GM12878 (cell line): Measurements from ENCODE around the gene SPRY2. TPM values are rescaled to one million over a fixed set of nuclear protein-coding genes. Genes with fewer than 3 reads are reported as not detected.

Experiments used
- ATAC-seq: fragments of 200-7000 bp; cut with Tn5 transposase; 3 replicates; pipeline ENCODE4 v1.9.1; 2020; ENCODE audit warnings: mild to moderate bottlenecking, moderate library complexity
- BruUV-seq: library from RNA; stranded (reverse); fragments of 400-500 nt; replicated peaks from 2 replicates; lab custom pipeline; 2021; lab: Mats Ljungman, UMichigan
- CTCF ChIA-PET: fragments of 300-600 bp; sonication (Branson Sonifier 250); formaldehyde crosslinking; extraction: SDS; loops from one replicate; lab custom pipeline; 2021; ENCODE audit warnings: inconsistent platforms; lab: Yijun Ruan, JAX
- POLR2A ChIA-PET: fragments of 350-600 bp; formaldehyde crosslinking; extraction: SDS; loops from one replicate; lab custom pipeline; 2021; ENCODE audit warnings: inconsistent platforms; lab: Charles Lee
- RAD21 ChIA-PET: fragments of 300-600 bp; sonication (Branson Sonifier 250); formaldehyde crosslinking; loops from one replicate; lab custom pipeline; 2023; ENCODE audit warnings: antibody characterized with exemption; ENCODE audit not compliant: unreplicated experiment; lab: Charles Lee
- SMC1A ChIA-PET: fragments of 300-600 bp; sonication (Branson Sonifier 250); formaldehyde crosslinking; loops from one replicate; lab custom pipeline; 2023; ENCODE audit not compliant: unreplicated experiment, uncharacterized antibody; lab: Charles Lee
- DNase-seq: peaks from one replicate; pipeline ENCODE4 v3.0.0-alpha.2; 2011; ENCODE audit warnings: low read depth, low spot score
- FAIRE-seq: peaks from 3 replicates; lab custom pipeline; 2011; peaks lifted over from hg19 to GRCh38; lab: Jason Lieb, UNC
- H2AFZ ChIP-seq: 2 replicates; pipeline ENCODE4 v1.6.0; 2011; ENCODE audit warnings: low read depth, low read length, control low read depth; ENCODE audit not compliant: control insufficient read depth
- H3K27ac ChIP-seq: 2 replicates; pipeline ENCODE4 v1.5.1; 2011; ENCODE audit warnings: control low read depth; ENCODE audit not compliant: control insufficient read depth, insufficient read depth
- H3K27me3 ChIP-seq, 2 experiments: replicated peaks in 1 of 2; 2 replicates each; pipeline versions ENCODE4 v1.6.0 to v1.6.1; 2011; ENCODE audit warnings: low read length in 1 of 2; ENCODE audit not compliant: control insufficient read depth in 2 of 2, insufficient read depth in 2 of 2
- H3K36me3 ChIP-seq, 2 experiments: 2 replicates each; pipeline ENCODE4 v1.5.1; 2011; ENCODE audit warnings: low read length in 1 of 2; ENCODE audit not compliant: control insufficient read depth in 2 of 2, insufficient read depth in 2 of 2
- H3K4me1 ChIP-seq: 2 replicates; pipeline ENCODE4 v1.6.1; 2011; ENCODE audit warnings: mild to moderate bottlenecking, low read length, moderate library complexity, mixed read lengths; ENCODE audit not compliant: control insufficient read depth, insufficient read depth
- H3K4me2 ChIP-seq: 2 replicates; pipeline ENCODE4 v1.6.0; 2011; ENCODE audit warnings: control low read depth; ENCODE audit not compliant: control insufficient read depth, insufficient read depth
- H3K4me3 ChIP-seq: fragments of 200-600 bp; sonication (generic); 2 replicates; pipeline ENCODE4 v1.5.1; 2016
- H3K79me2 ChIP-seq: 2 replicates; pipeline ENCODE4 v1.6.0; 2011; ENCODE audit warnings: low read length; ENCODE audit not compliant: control insufficient read depth, insufficient read depth
- H3K9ac ChIP-seq: 2 replicates; pipeline ENCODE4 v1.8.0; 2011; ENCODE audit warnings: low read length, control low read depth, mixed read lengths; ENCODE audit not compliant: control insufficient read depth, insufficient read depth
- H3K9me3 ChIP-seq: replicated peaks from 3 replicates; pipeline ENCODE4 v1.5.1; 2011; ENCODE audit warnings: mild to moderate bottlenecking, low read length; ENCODE audit not compliant: control insufficient read depth, insufficient read depth
- H4K20me1 ChIP-seq: 2 replicates; pipeline ENCODE4 v1.6.0; 2011; ENCODE audit not compliant: control insufficient read depth, insufficient read depth
- E4F1 ChIP-seq: fragments of 450-650 bp; IDR thresholded peaks from 2 replicates; pipeline ENCODE4 v1.6.1; 2018; ENCODE audit warnings: borderline replicate concordance, mild to moderate bottlenecking; ENCODE audit not compliant: partially characterized antibody
- IKZF2 ChIP-seq, 2 experiments: fragments of 450-650 bp; IDR thresholded peaks; 2 replicates each; pipeline ENCODE4 v1.6.1; 2017; ENCODE audit warnings: mild to moderate bottlenecking in 2 of 2, moderate library complexity in 2 of 2
- SIX5 ChIP-seq: IDR thresholded peaks from 2 replicates; pipeline ENCODE4 v1.6.1; 2011; ENCODE audit warnings: mild to moderate bottlenecking, low read depth, low read length, moderate library complexity; ENCODE audit not compliant: severe bottlenecking
- WGBS: methylation state at CpG from one replicate; pipeline ENCODE4 v1.1.6; 2016; ENCODE audit warnings: low lambda C conversion rate; ENCODE audit not compliant: insufficient replicate concordance, insufficient coverage; ENCODE audit errors: missing lambda C conversion rate; 5-methylcytosine and 5-hydroxymethylcytosine counted together
- in situ Hi-C: fragments of 300-500 bp; cut with MboI; formaldehyde crosslinking; loops from 9 replicates; pipeline ENCODE4 v1.14.3; 2018; ENCODE audit warnings: mixed read lengths
- intact Hi-C: fragments of 100-400 bp; cut with micrococcal nuclease; formaldehyde crosslinking; loops from one replicate; pipeline ENCODE4 v1.14.2; 2022; ENCODE audit not compliant: unreplicated experiment
- polyA plus RNA-seq, 11 experiments: library from polyadenylated mRNA; depleted of rRNA in 4 of 11; unstranded in 6 of 11; stranded (reverse) in 5 of 11; fragments of >200 nt; fragmentation: Nextera tagmentation in 4 of 11; fragmentation: Illumina TruSeq in 1 of 11; extraction: Ambion mirVana in 4 of 11; extraction: Trizol in 1 of 11; gene quantifications; 1 replicate in 1 of 11; 2 replicates in 10 of 11; pipeline versions ENCODE4 v1.2.1 to v1.2.3, GENCODE V29; 2011 to 2016; ENCODE audit warnings: inconsistent platforms in 2 of 11, missing spikeins in 2 of 11, low read depth in 1 of 11
- total RNA-seq, 4 experiments: library from RNA; depleted of rRNA in 3 of 4; stranded (reverse); fragments of >200 nt in 3 of 4; fragmentation: Illumina TruSeq in 1 of 4; extraction: Trizol in 1 of 4; gene quantifications; 2 replicates each; pipeline versions ENCODE4 v1.2.1 to v1.2.3, GENCODE V29; 2013 to 2021

SPRY2 gene
- total and polyA plus RNA-seq, 10 of the 15 experiments (the other 5 are each of a cell fraction or from before 2014, with no cell fraction given) = 1.8 to 82.1 (median 9.2) TPM

GRCh38 chr13:80313668-80314256 is 27.2 kb downstream of the SPRY2 start:
- intact Hi-C loops = no loop called here
- no peaks in the 10 kb centered on the region for H4K20me1 ChIP-seq
- TF ChIP-seq SIX5 = no peak
- no peak for TF ChIP-seq E4F1
- TF ChIP-seq IKZF2 (IDR thresholded peaks at IDR 0.05) = no peak
- no peaks in the 10 kb centered on the region for H3K9me3 ChIP-seq
- ChIA-PET POLR2A (no interaction called here), SMC1A (interaction anchor here (1.2 to 2.3 kb wide), 3 partner anchors 12 to 16 kb away, joined by 4 to 8 read pairs (median 4); no protein-coding TSS in a partner anchor), RAD21 (interaction anchor here (0.8 to 1.2 kb wide), 2 partner anchors 9 to 16 kb away, joined by 3 read pairs; no protein-coding TSS in a partner anchor), CTCF (no interaction called here)
- no peaks in the 10 kb centered on the region for H3K79me2 ChIP-seq
- H3K36me3 ChIP-seq = no peaks in the 10 kb centered on the region
- DNase-seq = no peak
- H3K4me3 ChIP-seq = no peak overlapping the region
- 77% methylated on average over 1 of the region's 1 CpG for WGBS
- no peaks in the 10 kb centered on the region for H3K27me3 ChIP-seq
- no peak for ATAC-seq
- H3K9ac ChIP-seq = no peak overlapping the region
- no peak overlapping the region for H3K4me2 ChIP-seq
- in situ Hi-C loops = no loop called here
- no peak overlapping the region for H2AFZ ChIP-seq
- BruUV-seq = no TSS peak
- no peaks in the 10 kb centered on the region for H3K4me1 ChIP-seq
- no peak for FAIRE-seq
- H3K27ac ChIP-seq = no peak overlapping the region
